HUES6 (cell line): Measurements from ENCODE around the gene STT3A.
"Not testable (repeated sequence)": the region's sequence is repeated elsewhere in the genome, so short reads cannot be mapped to it uniquely, and the experiment has no call there.

ENCODE experiments used
- H3K27ac ChIP-seq: 2 replicates; pipeline ENCODE4 v1.7.0; 2013; ENCODE audit warnings: low read depth, mild to moderate bottlenecking, low read length, inconsistent platforms
- H3K27me3 ChIP-seq: 2 replicates; pipeline ENCODE4 v1.6.1; 2013; ENCODE audit warnings: low read length; ENCODE audit not compliant: control insufficient read depth, insufficient read depth
- H3K36me3 ChIP-seq: 2 replicates; pipeline ENCODE4 v1.6.1; 2013; ENCODE audit warnings: low read length; ENCODE audit not compliant: control insufficient read depth, insufficient read depth
- H3K4me1 ChIP-seq: 2 replicates; pipeline ENCODE4 v1.6.1; 2013; ENCODE audit warnings: low read length; ENCODE audit not compliant: control insufficient read depth, insufficient read depth
- H3K4me3 ChIP-seq: 2 replicates; pipeline ENCODE4 v1.5.1; 2013; ENCODE audit warnings: low read depth, low read length
- H3K9ac ChIP-seq: one replicate; pipeline ENCODE4 v1.6.1; 2013; ENCODE audit warnings: mild to moderate bottlenecking, low read length
- H3K9me3 ChIP-seq: 2 replicates; pipeline ENCODE4 v1.6.1; 2013; ENCODE audit warnings: low read depth, low read length; ENCODE audit not compliant: control insufficient read depth, insufficient read depth

Gene STT3A

GRCh38 chr11:125568970-125569914 lies 23.4 kb upstream of the STT3A start, which contains the start of gene EI24:
Gene EI24, plus strand, starts transcription at chr11:125569477. Its CDS starts 3,051 bp downstream, at chr11:125572528.
- Histone ChIP-seq H3K4me1 (peaks cover 10% of the 10 kb centered on the region), H3K27me3 (no peaks in the 10 kb centered on the region), H3K27ac (peak within 1 kb of the TSS; percentile 62; the same call in 1 of the 2 replicates), H3K4me3 (peak within 1 kb of the TSS; percentile 97), H3K9me3 (peaks cover 5% of the 10 kb centered on the region; the same call in 1 of the 2 replicates), H3K36me3 (peaks cover 21% of the 10 kb centered on the region), H3K9ac (peak within 1 kb of the TSS; percentile 96)

GRCh38 chr11:125569915-125570621 lies 22.6 kb upstream of the STT3A start:
- Histone ChIP-seq H3K9ac (peak overlapping the region; percentile 96), H3K4me3 (peak overlapping the region; percentile 97), H3K9me3 (peaks cover 5% of the 10 kb centered on the region; the same call in 1 of the 2 replicates), H3K36me3 (peaks cover 29% of the 10 kb centered on the region), H3K4me1 (peaks cover 10% of the 10 kb centered on the region), H3K27ac (0 out of 2 replicates have a peak overlapping the region, but pooled peaks have one; percentile 62), H3K27me3 (no peaks in the 10 kb centered on the region)

- peaks cover 5% of the 10 kb centered on the region; the same call in 1 of the 2 replicates for H3K9me3 ChIP-seq
- no peak overlapping the region for H3K27ac ChIP-seq
- peaks cover 37% of the 10 kb centered on the region for H3K36me3 ChIP-seq
- H3K4me1 ChIP-seq, result peaks cover 10% of the 10 kb centered on the region
- H3K9ac ChIP-seq, result no peak overlapping the region
- no peak overlapping the region; the same call in 1 of the 2 replicates for H3K4me3 ChIP-seq
- H3K27me3 ChIP-seq, result no peaks in the 10 kb centered on the region
Observed at GRCh38 chr11:125570952-125571351, 21.7 kb upstream of the STT3A start.

- H3K36me3 ChIP-seq, result peaks cover 57% of the 10 kb centered on the region
- no peaks in the 10 kb centered on the region for H3K27me3 ChIP-seq
- no peak overlapping the region for H3K9ac ChIP-seq
- H3K4me3 ChIP-seq, result no peak overlapping the region
- H3K27ac ChIP-seq, result no peak overlapping the region
- peaks cover 10% of the 10 kb centered on the region for H3K4me1 ChIP-seq
- H3K9me3 ChIP-seq, result no peaks in the 10 kb centered on the region
Observed at GRCh38 chr11:125572916-125573315, 19.7 kb upstream of the STT3A start.

GRCh38 chr11:125577181-125577580 lies 15.5 kb upstream of the STT3A start:
- not testable (repeated sequence) for H3K27me3 ChIP-seq, H3K4me3 ChIP-seq, H3K9ac ChIP-seq, H3K9me3 ChIP-seq, H3K4me1 ChIP-seq, H3K27ac ChIP-seq
- H3K36me3 ChIP-seq, result peaks cover 90% of the 10 kb centered on the region

- H3K27ac ChIP-seq, result no peak overlapping the region
- no peaks in the 10 kb centered on the region for H3K27me3 ChIP-seq
- H3K4me1 ChIP-seq, result no peaks in the 10 kb centered on the region
- no peak overlapping the region for H3K9ac ChIP-seq
- no peaks in the 10 kb centered on the region for H3K9me3 ChIP-seq
- H3K36me3 ChIP-seq, result peaks cover 90% of the 10 kb centered on the region
- H3K4me3 ChIP-seq, result no peak overlapping the region
Observed at GRCh38 chr11:125578783-125579182, 13.9 kb upstream of the STT3A start.

GRCh38 chr11:125579811-125580210 lies 12.8 kb upstream of the STT3A start:
- H3K4me1 ChIP-seq, result no peaks in the 10 kb centered on the region
- H3K27ac ChIP-seq, result no peak overlapping the region
- peaks cover 89% of the 10 kb centered on the region for H3K36me3 ChIP-seq
- no peak overlapping the region for H3K4me3 ChIP-seq
- no peak overlapping the region for H3K9ac ChIP-seq
- H3K9me3 ChIP-seq, result no peaks in the 10 kb centered on the region
- H3K27me3 ChIP-seq, result no peaks in the 10 kb centered on the region

GRCh38 chr11:125583496-125583895 lies 9.2 kb upstream of the STT3A start:
- no peak overlapping the region for H3K4me3 ChIP-seq
- H3K9ac ChIP-seq, result no peak overlapping the region
- no peak overlapping the region for H3K27ac ChIP-seq
- peaks cover 54% of the 10 kb centered on the region for H3K36me3 ChIP-seq
- no peaks in the 10 kb centered on the region for H3K27me3 ChIP-seq
- H3K9me3 ChIP-seq, result no peaks in the 10 kb centered on the region
- no peaks in the 10 kb centered on the region for H3K4me1 ChIP-seq

- no peak overlapping the region for H3K9ac ChIP-seq
- H3K9me3 ChIP-seq, result no peaks in the 10 kb centered on the region
- H3K36me3 ChIP-seq, result peaks cover 39% of the 10 kb centered on the region
- H3K4me3 ChIP-seq, result no peak overlapping the region
- no peak overlapping the region for H3K27ac ChIP-seq
- H3K4me1 ChIP-seq, result no peaks in the 10 kb centered on the region
- no peaks in the 10 kb centered on the region for H3K27me3 ChIP-seq
Observed at GRCh38 chr11:125585487-125585886, 7.2 kb upstream of the STT3A start.

- no peaks in the 10 kb centered on the region for H3K9me3 ChIP-seq
- H3K9ac ChIP-seq, result no peak overlapping the region
- peaks cover 31% of the 10 kb centered on the region for H3K36me3 ChIP-seq
- H3K27ac ChIP-seq, result no peak overlapping the region
- no peaks in the 10 kb centered on the region for H3K4me1 ChIP-seq
- H3K4me3 ChIP-seq, result no peak overlapping the region
- no peaks in the 10 kb centered on the region for H3K27me3 ChIP-seq
Observed at GRCh38 chr11:125586623-125587022, 6.0 kb upstream of the STT3A start.

- Histone ChIP-seq H3K9me3 (no peaks in the 10 kb centered on the region), H3K27ac (no peak overlapping the region), H3K9ac (no peak overlapping the region), H3K4me3 (no peak overlapping the region), H3K4me1 (no peaks in the 10 kb centered on the region), H3K27me3 (no peaks in the 10 kb centered on the region), H3K36me3 (peaks cover 22% of the 10 kb centered on the region)
Observed at GRCh38 chr11:125587480-125587879, 5.2 kb upstream of the STT3A start.
